CD4-positive, alpha-beta T cell treated with Interleukin-15 for 4 hours (primary cell): ENCODE results near the gene L1TD1.
"Not testable (repeated sequence)": the region's sequence is repeated elsewhere in the genome, so short reads cannot be mapped to it uniquely, and the experiment has no call there.

Experiments
- DNase-seq: peaks from one replicate; pipeline ENCODE4 v3.0.0-alpha.2; 2020; ENCODE audit warnings: low spot score

Gene L1TD1

DNA sequence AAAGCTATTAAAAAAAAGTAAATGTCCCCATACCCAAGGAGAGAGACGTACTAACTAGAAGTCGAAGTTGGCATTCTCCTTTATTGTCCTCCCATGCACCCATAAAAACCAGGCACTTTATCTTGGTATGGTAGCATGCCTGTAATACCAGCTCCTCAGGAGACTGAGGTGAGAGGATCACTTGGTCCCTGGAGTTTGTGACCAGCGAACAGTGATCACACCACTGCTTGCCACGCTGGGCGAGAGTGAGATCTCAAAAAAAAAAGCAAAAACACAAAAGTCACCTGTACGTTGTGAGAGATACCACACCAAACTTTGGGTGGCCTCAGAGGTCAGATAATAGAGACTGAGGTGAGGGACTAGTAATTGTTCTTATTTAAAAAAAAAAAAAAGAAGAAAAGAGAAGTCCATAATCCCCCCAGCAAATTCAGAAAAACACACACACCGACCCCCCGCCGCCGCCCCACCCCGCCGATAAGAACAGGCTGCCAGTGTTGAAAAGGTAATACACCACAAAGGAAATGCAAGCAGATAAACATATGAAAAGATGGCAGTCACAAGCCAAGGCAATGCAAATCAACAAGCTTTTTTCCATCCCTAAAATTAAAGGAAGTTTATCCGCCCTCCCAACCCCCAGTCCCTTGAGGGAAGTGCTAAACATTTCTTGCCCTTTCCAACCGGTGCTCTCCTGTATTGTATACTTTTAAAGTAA lies 3.6 kb downstream of the L1TD1 start:
- DNase-seq: no peak

DNA sequence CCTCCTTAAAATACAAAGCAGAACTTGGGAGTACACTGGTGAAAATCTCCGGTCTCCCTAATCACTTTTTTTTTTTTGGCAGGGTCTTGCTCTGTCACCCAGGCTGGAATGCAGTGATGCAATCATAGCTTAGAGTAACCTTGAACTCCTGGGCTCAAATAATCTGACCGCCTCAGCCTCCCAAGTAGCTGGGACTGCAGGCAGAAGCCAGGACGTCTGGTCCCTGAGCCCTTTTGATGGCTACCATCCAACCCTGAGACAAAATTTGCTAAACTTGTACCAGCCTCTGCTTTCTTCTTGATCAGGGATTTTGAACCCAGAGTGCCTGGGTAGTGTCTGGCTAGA lies 4.1 kb downstream of the L1TD1 start:
- DNase-seq: no peak

DNA sequence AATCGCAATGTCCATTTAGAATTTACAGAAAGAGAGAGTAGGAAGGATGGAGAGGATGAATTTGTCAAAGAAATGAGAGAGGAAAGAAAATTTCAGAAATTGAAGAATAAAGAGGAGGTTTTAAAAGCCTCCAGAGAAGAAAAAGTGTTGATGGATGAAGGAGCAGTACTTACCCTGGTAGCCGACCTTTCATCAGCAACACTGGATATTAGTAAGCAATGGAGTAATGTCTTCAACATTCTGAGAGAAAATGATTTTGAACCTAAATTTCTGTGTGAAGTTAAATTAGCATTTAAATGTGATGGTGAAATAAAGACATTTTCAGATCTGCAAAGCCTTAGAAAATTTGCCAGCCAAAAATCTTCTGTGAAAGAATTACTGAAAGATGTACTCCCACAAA lies 12.5 kb downstream of the L1TD1 start:
- DNase-seq: no peak

DNA sequence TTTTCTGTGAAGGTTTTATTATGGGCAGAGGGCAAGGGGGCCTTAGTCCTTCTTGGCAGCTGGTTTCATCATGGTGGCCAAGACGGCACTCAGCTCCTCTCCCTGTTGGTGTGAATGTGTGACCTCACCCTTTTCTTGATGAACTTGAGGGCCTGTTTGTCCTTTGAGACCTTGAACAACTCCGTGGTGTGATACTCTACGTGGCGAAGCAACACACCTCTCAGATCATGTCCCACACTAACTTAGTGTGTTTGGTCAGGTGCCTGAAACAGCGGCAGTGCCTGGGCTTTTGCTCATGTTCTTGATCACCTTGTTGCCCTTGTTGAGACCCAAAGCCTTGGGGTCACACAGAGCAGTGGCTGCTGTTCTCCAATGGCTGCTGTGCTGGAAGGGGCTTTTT lies 13.4 kb downstream of the L1TD1 start:
- DNase-seq: no peak

DNA sequence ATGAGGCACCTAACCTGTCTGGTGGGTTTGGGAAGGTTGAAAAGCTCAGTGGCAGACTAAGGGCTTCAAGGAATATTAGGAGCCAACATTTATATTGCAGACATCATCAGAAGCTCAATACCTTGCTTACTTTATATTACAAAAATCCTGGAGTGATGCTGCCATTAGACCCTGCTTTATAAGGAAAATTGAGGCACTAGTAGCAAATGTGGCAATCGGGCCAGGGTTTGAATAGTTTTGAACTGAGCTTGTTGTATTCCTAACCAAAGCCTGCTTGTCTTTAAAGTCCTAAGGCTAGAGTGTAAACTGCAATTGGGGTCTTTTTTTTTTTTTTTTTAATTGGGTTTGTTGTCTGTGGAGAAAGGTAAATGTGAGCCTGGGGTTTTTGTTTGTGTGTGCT lies 14.3 kb downstream of the L1TD1 start:
- DNase-seq: no peak

DNA sequence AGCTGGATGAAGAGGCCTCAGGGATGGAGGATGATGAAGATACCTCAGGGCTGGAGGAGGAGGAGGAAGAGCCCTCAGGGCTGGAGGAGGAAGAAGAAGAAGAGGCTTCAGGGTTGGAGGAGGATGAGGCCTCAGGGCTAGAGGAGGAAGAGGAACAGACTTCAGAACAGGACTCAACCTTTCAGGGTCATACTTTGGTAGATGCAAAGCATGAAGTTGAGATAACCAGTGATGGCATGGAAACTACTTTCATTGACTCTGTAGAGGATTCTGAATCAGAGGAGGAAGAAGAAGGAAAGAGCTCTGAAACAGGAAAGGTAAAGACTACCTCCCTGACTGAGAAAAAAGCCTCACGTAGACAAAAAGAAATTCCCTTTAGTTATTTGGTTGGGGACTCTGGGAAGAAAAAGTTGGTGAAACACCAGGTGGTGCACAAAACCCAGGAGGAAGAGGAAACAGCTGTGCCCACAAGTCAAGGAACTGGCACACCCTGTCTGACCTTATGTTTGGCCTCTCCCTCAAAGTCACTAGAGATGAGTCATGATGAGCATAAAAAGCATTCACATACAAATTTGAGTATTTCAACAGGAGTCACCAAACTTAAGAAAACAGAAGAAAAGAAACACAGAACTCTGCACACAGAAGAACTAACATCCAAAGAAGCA lies 15.4 kb downstream of the L1TD1 start:
- DNase-seq: no peak

DNA sequence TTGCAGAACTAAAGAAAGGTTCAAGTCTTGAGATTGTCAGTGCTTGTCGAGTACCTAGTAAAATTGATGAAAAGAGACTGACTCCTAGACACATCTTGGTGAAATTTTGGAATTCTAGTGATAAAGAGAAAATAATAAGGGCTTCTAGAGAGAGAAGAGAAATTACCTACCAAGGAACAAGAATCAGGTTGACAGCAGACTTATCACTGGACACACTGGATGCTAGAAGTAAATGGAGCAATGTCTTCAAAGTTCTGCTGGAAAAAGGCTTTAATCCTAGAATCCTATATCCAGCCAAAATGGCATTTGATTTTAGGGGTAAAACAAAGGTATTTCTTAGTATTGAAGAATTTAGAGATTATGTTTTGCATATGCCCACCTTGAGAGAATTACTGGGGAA lies 16.3 kb downstream of the L1TD1 start:
- DNase-seq: no peak

DNA sequence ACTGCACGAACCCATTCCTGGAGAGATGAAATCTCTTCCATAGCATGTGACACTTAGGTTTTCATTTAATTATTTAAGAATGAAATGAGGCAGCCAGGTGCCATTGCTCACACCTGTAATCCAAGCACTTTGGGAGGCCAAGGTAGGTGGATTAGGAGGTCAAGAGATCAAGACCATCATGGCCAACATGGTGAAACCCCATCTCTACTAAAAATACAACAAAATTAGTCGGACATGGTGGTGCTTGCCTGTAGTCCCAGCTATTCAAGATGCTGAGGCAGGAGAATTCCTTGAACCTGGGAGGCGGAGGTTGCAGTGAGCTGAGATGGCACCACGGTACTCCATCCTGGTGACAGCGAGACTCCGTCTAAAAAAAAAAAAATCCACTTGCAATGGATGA lies 17.8 kb downstream of the L1TD1 start:
- no peak for DNase-seq

DNA sequence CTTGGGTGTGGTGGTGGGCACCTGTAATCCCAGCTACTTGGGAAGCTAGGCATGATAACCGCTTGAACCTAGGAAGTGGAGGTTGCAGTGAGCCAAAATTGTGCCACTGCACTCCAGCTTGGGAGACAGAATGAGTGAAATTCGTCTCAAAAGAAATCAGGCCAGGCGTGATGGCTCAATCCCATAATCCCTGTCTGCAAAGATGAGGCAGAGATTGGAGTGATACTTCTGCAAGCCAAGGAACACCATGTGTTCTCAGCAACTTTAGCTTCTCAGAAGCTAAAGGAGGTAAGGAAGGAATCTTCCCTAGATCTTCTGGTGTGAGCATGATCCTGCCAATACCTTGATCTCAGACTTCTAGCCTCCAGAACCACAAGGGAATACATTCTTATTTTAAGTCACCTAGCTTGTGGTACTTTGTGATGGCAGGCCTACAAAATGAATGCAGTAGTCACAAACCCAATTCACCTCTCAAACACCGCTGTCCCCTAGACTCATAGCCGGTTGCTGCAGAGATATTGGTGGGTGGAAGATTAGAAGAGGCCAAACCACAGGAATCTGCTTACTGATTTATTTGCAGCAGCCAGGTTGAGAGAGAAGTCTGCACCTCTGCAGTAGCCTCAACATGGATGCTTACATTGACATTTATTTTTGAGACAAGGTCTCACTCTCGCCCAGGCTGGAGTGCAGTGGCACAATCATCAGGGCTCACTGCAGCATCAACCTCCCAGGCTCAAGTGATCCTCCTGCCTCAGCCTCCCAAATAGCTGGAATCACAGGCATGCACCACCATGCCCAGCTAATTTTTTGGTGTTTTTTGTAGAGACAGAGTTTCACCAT lies 18.6 kb downstream of the L1TD1 start:
- no peak for DNase-seq

DNA sequence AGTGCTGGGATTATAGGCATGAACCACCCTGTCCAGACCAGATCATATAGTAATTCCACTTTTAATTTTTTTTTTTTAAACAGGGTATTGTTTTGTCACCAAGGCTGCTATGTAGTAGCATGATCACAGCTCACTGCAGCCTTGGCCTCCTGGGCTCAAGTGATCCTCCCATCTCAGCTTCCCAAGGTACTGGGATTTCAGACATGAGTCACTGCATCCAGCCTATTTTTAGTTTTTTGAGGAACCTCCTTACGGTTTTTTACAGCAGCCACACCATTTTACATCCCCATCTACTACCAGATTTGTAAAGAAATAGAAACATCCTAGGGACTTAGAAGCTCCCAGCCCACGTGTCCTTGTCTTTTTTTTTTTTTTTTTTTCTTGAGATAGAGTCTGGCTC lies 24.0 kb downstream of the L1TD1 start:
- DNase-seq: no peak

DNA sequence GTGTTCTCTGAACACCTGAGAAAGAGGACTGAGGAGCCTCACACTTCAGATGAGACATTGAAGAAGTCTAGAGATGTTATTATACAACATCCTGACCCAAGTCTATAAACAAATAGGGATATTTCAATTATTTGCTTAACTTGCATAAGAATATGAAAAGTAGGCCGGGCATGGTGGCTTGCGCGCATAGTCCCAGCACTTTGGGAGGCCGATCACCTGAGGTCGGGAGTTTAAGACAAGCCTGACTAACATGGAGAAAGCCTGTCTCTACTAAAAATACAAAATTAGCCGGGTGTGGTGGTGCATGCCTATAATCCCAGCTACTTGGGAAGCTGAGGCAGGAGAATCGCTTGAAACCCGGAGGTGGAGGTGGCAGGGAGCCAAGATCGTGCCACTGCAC lies 25.8 kb downstream of the L1TD1 start:
- DNase-seq: not testable (repeated sequence)

DNA sequence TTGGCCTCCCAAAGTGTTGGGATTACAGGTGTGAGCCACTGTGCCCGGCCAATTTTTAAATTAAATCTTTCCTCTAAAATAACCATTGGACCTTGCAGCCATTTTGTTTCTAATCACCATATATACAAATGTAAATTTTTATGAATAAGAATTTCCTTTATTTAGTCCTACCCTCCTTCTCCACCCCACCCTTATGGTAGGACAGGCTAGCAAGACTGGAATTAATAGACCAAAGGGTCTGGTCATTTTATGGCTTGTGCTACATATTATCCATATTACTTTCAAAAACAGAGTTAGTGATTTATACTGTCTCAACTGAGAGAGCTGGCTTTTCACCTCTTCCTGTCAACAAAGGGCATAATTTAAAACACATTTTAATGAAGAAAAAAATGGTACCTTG lies 26.5 kb downstream of the L1TD1 start:
- DNase-seq: no peak

DNA sequence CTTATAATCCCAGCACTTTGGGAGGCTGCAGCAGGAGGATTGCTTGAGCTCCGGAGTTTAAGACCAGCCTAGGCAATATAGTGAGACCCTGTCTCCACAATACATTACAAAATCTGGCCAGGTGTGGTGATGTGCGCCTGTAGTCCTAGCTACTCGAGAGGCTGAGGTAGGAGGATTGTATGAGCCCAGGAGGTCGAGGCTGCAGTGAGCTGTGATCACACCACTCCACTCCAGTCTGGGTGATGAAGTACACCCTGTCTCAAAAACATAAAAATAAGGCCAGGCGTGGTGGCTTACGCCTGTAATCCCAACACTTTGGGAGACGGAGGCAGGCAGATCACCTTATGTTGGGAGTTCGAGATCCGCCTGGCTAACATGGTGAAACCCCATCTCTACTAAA lies 27.7 kb downstream of the L1TD1 start:
- no peak for DNase-seq

DNA sequence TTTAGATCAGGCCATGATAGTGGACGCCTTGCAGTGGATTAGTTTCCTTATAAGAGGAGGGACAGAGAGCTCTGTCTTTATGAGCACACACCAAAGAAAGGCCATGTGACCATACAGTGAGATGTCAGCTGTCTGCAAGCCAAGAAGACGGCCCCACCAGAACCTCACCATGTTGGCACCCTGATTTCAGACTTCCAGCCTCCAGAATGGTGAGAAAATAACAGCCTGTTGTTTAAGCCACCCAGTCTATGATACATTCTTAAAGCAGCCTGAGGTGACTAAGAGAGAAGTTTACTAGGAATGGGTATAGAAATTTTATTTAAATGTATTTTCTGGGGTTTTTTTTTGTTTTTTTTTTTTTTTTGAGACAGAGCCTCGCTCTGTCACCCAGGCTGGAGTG lies 29.5 kb downstream of the L1TD1 start:
- no peak for DNase-seq

DNA sequence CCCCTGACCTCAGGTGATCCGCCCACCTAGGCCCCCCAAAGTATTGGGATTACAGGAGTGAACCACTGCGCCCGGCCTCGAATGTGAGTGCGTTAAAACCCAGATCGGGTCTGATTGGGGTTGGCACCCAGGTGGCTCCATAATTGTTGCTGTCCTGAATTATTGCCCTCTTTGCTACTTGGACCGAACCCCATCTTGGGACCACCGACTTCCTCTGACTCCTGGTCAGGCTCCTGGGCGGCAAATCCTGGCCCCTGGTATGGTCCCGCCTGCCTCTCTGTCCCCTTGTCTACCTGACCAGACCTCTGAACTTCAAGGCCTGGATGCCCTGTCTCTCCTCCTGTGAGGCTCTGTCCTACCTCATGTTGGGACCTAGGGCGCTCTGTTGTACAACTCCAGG lies 32.8 kb downstream of the L1TD1 start:
- DNase-seq: no peak

DNA sequence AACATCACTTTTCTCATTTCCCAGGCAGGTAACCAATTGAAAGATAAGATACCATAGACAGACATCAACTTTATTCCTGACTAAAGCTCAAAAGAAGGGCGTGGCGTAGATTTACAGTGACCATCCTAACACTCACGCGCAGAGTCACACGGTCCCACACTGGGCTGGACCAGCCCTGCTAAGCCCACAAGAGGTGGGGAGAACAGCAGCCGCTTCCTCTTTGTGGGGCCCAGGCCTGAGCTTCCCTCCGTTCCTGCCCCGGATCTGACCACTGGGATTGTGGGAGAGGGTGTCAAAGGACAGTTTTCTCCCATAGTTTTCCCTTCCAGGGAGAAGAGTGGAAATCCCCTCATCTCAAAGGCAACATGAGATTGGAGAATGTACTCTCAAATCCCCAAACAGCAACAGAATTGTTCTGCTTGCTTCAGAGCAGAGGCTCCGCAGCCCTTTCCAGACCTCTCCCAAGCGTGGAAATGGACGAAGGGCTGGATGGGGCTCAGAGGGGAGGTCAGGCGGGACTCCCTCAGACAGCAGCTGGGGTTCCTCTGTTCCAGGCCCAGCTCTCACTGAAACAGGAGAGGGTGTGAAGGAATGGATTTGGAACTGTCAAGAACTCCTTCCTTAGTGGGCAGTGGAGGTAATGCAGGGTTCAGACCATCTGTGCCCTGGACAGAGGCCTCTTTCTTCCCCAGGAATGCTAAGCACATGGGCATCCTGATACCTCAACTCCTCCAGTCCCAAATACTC lies 33.7 kb downstream of the L1TD1 start:
- DNase-seq: no peak

DNA sequence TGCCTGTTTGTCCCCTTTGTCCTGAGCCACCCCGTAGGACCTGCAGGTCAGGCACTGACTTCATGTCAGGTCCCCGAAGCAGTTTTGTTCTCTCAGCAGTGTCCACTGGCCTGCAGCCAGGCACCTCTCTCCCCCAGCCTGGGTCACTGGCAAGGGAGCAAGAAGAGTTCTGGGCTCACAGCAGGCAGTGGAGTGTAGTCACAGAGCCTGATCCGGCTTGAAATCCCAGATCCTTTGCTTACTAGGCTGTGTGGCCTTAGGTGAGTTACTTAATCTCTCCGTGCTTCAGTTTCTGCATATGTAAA lies 34.2 kb downstream of the L1TD1 start:
- no peak for DNase-seq

DNA sequence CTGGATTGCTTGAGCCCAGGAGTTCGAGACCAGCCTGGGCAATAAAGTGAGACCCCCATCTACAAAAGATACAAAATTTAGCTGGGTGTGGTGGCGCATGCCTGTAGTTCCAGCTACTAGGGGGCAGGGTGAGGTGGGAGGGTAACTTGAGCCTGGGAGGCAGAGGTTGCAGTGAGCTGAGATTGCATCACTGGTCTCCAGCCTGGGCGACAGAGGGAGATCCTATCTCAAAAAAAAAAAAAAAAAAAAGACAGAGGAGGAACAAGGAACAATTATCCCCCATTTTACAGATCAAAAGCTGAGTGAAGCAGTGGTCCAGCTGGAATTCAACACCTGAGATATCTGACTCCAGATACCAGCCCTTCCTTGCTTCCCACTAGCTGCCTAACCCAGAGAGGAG lies 34.8 kb downstream of the L1TD1 start:
- no peak for DNase-seq

DNA sequence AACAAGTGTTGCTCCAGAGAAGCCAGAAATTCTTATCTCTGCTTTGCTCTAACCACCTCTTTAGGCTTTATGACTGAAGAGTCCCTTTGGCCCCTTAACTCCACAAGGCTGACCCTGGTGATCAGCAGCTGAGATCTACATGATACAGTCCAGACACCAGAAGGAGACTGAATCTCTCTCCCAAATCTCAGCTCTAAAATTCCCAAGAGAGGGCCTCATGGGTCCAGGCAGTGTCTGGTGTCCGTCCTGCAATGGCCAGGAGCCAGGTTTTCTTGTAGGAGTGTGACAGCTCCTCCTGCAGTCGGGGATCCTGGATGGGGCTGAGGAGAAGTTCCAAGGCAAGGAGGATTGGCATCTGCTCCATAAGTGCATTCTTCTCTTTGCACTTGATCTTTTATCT lies 35.3 kb downstream of the L1TD1 start:
- DNase-seq: no peak

DNA sequence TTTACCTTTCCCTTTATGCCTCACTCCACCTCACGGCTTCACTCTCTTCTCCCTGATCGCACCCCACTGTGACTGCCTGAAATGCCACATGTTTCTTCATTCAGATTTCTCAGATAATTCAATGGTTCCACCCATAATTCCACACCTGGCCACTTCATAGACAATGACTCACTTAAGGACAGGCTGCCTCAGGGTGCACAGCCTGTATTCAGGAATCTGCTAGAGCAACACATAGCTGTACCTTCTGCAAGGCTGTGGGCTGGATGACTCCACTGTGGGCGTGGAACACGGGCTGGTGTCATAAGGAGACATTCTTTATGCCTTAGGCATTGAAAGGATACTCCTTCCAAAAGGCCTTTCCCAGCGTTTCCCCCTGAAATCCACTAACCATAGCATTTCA lies 36.1 kb downstream of the L1TD1 start:
- no peak for DNase-seq

DNA sequence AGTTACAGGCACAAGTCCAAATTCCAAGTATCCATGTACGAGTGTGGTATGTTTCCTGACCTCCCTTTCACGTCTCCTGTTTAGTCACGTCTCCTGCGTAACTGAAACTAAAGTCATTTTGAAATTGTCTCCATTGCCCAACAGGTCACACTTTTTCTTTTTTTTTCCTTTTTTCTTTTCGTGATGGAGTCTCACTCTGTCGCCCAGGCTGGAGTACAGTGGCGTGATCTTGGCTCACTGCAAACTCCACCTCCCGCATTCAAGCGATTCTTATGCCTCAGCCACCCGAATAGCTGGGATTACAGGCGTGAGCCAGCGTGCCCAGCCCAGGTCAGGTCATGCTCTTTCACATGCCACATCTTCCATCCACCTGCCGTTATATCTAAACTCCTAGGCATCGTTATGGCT lies 38.2 kb downstream of the L1TD1 start:
- no peak for DNase-seq

DNA sequence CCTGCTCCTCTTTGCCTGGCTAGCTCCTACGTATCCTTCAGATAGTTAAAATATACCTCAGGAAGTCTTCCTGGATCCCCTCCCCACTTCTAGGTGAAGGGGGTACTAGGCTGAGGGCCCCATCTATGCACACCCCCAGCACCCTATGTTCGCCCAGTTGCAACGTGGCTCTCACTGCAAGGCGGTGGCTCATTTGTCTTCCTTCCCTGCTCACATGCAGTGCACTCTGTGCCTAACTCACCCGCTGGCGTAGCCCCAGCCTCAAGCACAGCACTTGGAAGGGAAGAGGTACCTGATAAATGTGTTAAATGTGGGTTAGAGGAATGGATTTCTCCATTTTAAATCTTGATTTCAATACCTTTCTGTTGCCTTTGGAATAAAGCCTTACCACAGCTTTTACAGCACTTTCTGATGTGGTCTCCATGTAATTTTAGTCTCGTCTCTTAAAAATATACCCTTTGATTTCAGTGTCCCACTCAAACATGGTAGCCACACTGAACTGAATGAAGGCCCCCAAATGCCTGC lies 39.3 kb downstream of the L1TD1 start:
- DNase-seq: no peak

DNA sequence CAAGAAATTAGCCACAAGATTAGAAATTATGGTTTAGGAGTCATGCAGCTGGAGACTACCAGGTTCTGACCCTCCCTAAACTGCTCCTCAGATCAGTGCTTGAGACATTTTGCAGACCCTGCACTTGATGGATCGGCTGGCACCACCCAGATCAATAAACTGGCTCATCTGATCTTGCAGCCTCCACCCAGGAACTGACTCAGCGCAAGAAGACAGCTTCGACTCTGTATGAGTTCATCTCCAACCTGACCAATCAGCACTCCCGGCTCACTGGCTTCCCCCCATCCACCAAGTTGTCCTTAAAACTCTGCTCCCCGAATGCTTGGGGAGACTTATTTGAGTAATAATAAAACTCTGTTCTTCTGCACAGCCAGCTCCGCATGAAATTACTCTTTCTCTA lies 40.0 kb downstream of the L1TD1 start:
- DNase-seq: no peak
